Activated CD4-positive, alpha-beta T cell treated with anti-CD3 and anti-CD28 coated beads, Interleukin-2, amount 50 U/mL, for 1 hour (primary cell): ENCODE results near the gene DUSP2.

ENCODE experiments used
- DNase-seq: peaks from one replicate; pipeline ENCODE4 v3.0.0-alpha.2; 2020

The DUSP2 gene

DNA sequence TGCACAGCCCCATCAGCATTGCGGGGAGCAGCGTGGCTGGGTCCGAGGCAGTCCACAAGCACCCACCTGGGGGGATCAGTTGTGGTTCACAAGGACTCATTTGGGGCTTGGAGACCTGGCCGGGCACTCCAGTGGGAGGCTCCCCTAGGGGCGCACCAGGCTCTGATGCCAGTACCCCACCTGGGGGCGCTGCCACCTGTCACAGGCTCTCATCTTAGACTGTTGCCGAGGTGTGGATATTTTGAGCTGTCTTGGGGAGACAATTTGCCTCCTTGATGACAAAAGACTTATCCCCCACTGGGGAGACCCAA is 31.9 kb downstream of the DUSP2 start:
- no peak for DNase-seq

DNA sequence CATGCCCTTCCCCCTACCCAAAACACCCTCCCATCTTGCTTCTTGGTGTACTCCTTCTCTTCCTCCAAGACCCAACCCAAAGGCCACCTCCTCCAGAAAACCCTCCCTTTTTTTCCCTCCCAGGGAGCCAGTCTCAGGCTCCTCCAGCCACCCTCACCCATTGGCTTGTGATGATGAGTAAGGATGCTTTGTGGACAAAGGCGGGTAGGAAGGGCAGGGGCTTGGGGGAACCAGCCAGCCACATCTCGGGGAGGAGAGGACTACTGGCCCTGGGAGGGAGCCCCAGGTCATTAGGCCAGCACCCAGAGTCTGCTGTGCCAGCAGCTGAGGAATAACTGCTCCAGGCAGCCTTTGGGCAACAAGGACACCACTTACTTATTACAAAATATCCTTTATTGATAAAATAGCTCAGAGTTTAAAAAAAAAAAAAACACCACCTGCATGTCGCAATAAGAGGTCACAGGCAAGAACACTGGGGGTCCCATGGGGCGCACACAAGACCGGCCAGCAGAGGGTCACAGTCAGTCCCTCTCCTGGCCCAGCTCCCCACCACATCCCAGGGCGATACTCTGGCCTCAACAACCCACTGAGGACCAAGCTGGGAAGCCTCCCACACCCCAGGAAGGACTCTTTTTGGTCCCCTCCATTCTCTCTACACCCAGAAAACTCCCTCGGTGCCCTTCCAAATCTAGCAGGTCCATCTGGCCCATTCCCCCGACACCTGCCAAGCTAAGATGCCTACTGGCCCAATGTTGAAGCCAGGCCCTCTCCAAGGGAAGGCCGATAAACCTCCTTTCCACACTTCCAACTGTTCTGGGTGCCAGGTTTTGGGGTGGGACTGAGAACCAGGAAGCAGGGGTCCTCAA is 32.5 kb downstream of the DUSP2 start:
- DNase-seq = no peak

DNA sequence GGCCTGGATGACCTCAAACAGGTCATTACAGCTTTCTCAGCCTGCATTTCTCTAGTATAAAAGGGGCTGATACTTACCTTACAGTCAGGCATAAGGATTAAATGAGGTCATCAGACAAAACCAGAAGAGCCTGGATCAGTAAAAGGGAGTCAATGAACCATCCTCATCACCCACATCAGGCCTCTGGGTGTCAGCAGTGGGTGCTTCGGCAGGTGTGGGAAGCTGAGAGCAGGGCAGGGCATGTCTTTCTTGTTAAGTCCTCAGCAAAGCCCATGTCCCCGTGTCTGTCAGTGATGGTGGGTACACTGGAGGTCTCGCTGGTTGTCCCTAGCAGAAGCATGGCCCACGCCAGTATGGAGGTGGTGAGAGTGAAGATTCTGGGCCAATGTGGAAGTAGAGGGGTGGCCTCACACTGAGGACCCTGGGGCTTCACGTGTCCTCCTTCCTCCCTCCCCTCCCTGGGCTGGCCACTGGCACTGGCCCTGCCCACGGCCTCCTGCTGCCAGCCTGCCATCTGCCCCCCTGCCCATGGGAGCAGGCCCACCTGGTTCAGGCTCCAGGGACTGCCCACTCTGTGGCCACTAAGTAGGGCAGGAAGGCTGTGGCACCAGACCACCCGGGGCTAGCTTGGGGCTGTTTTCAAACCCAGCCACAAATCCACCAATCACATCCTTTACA is 33.3 kb downstream of the DUSP2 start:
- DNase-seq = no peak

DNA sequence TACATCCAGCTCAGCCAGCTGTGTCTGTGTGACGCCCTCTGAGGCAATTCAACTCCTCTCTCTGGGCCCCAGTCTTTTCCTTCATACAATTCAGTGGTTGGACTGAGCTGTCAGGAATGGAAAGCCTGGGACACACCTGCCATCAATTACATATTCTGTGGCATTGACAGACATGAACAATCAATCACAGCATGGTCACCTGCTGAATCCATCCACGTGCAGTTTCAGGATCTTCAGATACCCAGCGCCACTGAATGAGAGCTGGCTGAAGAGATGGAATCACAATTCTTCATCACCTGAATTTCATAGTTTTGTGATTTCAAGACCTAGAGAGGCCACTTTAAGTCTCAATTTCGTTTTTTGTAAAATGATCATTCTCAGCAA is 34.0 kb downstream of the DUSP2 start:
- DNase-seq = no peak

DNA sequence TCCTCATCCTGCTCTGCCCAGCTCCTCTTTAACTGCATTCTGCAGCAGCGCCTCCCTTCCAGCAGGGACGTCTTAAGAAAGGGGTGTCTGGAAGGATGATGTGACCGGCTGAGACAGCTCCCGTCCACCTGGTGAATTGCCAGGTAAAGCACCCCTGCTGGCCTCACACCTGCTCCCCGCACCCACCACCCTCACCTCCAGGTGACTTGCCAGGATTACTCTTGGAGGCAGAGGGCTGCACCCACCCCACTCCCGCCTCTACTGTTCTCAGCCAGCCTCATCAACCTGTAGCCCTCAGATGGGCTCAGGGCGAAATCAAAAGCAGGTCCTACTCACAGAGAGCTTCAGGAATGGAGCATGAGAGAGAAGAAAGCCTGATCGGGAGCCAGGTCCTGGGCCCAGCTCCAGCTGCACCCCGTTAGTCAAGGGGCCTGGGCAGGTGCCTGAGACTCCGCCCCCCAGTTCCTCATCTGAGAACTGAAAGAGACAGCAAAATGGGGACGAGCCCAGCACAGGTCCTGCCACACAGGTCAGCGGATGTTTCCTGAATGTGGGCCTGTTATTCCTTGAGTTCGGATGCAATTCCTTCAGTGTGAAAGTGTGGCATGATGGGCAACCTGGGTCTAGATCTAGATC is 34.5 kb downstream of the DUSP2 start:
- no peak for DNase-seq

DNA sequence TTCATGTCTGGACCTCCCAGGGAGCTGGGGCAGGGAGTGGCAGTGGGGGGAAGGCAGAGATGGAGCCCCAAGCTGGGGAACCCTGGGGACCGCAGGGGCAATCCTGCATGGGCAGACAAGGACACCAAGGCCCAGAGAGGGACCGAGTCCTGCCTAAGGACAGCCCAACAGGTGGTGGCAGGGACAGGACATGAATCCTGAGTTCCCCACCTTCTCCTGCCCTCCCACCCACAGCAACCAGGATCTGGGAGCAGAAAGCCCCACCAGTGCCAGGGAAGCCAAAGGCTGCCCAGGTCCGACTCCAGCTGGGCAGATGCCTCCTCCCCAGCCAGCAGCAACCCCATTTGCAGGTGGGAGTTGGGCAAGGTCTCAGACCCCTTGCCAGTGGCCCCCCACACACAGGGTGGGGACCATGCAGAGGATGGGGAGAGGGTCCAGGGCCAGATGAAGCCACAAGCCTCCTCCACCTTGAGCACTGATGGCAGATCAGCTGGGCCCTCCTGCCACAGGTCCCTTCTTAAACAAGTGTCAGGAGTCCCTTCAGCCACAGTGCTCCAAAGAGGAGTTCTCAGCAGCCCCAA is 35.2 kb downstream of the DUSP2 start:
- no peak for DNase-seq

DNA sequence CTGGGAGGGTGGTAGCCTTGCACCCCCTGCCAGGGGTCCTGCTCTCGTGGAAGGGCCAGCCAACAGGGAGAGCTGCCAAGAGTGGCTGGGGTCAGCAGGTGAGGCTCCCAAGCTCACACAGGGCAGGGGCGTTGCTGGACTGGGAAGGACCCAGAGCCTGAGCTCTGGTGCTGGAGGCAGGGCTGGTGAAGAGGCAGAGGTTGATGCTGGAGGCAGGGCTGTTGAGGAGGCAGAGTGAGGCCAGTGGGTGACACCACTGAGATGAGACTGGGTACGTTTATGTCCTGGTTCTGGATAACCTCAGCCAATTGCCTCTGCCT is 35.9 kb downstream of the DUSP2 start:
- no peak for DNase-seq

DNA sequence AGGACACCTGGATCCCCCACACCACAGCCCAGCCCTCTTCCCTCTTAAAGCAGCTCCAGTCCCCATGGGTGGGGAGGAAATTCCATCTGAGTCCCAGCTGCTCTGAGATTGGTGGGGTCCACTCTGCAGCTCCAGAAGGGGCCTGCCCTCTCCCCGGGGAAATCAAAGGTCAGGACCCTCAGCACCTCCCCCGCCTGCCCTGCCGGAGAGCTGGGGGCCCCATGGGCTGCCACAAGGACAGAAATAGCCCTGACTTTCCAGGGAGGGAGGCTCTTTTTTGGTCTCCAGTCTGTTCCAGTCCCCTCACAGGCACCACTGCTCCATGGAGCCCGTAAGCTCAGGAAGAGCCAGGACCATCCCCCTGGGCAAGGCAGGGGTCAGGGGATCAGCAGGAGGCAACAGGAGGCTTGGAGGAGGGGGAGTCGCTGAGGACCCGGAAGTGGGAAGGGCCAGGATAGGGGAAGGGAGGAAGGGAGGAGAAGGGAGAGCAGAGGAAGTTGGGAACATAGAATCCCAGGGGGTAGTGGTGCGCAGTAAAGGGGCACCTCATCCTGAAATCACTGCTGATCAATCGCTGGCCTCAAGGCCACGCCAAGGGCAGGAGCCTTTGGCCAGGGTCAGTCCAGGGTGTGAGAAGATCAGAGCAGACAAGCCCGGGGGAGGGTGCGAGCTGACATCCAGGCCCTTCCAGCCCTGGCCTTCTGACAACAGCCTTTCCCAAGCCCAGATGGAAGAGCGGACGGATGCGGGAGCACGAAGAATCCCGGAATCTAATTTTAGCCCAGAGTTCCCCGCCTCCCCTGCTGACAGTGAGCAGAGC is 36.5 kb downstream of the DUSP2 start:
- no peak for DNase-seq

DNA sequence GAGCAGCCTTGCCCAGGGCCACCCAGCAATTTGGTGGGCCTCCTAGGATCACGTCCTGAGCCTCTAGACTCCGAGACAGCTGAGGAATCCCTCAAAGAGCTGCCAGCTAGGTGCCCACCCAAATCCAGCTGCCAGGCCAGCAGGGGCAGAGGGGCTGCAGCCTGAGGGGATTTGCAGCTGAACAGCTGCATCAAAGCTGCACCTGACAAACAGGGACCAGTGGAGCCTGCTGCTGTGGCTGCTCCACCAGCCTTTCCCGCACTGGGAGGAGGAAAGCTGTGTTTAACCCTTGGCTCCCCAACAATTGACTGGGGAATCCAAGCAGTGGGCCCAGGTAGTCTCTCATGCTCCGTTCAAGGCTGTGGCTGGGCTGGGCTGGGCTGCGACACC is 37.1 kb downstream of the DUSP2 start:
- DNase-seq = no peak

DNA sequence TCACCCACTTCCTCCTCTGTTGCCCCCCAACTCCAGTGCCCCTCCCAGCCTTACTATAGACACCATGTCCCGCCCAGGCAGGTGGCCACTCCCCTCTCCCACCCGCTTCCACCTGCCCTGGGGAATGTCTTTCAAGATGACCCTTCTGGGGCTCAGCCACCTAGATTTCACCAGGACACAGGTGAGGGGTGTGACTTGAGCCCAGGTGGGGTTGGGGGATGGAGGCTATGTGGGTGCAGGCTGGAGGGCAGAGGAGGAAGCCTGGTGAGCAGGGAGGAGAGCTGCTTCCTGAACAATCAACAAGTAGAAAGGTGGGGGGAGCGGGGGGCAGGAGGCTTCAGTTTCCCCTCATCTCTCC is 37.6 kb downstream of the DUSP2 start:
- DNase-seq = no peak

DNA sequence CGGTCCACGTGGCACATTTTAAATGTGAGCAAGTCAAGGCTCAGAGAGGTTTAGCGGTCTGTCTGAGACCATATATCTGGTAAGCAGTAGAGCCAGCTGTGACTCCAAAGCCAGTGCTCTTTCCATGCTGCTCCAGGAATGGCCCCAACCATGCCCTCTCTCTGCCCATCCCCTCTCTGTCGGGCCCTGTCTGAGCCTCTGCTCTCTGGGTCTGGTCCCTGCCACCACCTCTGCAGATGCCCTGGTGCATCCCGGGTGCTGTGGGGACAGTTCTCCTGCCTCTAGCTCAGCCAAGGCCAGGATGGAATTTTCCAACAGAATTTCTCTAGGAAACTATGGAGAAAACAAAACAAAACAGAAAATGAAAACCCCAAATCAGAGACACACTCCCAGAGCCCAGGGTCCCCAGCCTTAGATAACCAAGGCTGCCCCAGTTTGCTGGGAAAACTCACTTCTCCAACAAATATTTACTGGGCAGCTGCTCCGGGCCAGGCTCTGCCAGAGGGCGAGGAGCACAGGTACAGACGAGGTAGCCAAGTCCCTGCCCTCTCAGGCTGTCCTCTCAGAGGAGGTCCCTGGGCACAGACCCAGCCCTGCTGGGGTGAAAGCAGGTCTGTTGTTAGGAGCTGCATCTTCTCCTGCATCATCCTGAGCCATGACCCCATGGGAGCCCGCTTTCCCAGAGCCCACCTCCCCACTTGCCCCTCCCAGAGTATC is 38.1 kb downstream of the DUSP2 start:
- DNase-seq = no peak

DNA sequence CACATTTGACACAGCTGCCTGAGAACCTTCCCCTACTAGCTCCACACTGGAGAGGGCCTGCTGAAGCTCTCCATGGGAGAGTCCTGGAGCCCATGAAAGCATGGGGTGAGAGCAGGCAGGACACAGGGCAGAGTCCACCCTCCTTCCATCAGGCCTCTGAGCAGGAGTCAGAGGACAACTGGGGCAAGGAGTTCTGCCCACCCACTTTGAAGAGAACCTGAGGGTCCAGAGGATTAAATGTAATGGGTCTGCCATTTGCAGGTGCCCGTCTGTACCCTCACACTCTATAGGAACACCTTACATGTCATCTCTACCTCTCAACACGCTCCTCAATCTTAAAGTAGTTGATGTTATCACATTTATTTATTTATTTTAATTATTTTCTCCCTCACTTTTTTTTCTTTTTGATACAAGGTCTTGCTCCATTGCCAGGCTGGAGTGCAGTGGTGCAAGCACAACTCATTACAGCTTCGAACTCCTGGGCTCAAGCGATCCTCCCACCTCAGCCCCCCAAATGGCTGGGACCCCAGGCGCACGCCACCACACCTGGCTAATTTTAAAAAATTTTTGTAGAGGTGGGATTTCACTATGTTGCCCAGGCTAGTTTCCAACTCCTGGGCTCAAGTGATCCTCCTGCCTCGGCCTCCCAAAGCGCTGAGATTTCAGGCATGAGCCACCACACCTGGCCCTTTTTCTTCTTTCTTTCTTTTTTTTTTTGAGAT is 39.1 kb downstream of the DUSP2 start:
- no peak for DNase-seq

DNA sequence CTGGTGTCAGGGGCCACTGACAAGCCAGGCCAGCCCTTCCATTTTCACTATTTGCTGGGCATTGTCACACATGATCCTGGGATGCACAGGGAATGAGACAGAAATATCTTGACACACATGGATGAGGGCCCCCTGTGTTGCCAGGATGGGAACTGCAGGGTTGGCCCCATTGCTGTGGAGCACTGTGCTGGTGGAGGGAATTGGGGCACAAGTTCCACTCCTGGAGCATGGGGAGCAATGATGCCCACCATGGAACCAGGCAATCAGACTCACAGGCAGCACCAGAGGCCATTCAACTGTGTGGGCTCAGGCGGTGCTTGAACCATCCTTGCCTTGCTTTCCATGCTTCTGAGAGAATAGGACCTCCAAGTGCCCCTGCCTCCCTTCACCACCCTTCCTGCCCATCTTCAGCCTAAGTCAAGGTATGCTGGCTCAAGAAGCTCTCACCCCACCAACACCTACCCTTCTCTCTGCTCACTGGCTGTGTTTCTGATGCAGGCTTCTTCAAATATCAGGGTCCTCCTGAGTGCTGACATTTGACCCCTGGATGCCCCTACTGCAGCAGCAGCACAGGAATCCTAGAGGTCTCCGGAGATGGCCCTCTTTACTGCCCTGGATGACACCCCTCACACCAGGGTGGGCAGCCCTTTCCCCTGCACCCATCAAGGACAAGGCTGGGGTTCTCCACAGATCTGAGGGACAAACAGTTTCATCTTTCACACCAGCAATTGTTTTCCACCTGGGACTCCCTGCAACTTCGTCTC is 39.9 kb downstream of the DUSP2 start:
- no peak for DNase-seq

DNA sequence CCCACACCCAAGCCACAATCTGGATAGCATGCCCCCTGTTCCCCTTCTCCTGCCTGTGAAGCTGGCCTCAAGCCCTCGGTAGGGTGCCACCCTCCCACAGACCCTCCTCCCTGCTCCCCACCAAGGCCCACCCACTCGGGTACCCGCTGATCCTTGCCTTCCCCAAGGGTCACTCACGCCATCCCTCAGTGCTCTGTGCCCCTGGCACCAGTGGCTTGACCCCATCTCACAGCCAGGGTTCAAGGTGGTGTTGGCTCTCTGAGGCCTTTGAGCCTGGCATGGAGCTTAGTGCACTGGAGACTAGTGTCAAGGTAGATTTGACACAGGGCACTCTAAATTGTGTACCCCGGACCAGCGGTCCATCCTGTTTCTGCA is 40.8 kb downstream of the DUSP2 start:
- DNase-seq = no peak

DNA sequence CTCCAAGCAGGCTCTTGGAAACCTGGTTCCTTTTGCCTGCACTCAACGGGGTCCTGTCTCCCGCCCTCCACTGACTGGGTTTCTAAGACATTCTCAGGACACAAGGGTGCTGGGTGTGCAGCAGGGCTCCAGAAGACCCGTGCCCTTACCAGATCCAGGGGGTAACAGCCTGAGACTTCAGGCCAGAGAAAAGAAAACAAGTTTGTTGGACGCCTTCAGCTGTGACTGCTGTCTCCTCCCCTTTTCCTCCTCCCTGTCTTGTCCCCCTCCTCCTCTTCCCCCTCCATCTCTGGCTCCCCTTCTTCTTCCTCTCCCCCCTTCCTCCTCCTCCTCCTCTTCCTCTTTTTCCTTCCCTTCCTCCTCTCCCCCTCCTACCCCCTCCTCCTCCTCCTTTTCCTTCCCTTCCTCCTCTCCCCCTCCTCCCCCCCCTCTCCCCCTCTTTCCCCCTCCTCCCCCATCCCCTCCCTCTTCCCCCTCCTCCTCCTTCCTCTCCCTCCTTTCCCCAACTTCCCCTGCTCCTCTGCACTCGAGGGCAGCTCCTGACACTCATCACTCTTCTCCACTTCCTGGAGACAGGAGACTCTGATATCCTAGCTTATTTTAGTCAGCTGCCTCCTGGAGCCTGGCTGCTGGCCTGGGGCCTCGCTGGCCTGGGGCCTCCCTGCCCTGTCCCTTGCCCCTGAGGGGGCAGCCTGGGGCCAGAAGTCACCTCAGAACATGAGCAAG is 41.3 kb downstream of the DUSP2 start:
- DNase-seq = no peak

DNA sequence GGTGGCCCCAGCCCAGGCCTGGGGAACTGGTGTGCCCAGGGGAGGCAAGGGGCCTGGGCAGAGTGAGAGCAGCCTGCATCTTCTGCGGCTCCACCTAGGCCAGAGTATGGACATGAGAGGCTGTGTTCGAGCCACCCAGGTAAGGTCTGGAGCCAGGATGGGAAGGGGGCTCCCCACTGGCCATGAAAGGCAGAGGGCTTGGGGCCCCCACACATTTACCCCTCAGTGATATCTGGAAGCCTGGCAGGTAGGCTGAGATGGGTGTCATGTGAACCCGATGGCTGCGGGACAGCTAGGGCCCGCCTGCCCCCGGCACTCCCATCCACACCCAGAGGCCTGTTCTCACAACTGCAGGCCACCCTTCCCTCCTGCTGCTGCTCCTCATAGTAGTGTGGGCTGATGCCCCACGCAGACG is 42.0 kb downstream of the DUSP2 start:
- DNase-seq = no peak

DNA sequence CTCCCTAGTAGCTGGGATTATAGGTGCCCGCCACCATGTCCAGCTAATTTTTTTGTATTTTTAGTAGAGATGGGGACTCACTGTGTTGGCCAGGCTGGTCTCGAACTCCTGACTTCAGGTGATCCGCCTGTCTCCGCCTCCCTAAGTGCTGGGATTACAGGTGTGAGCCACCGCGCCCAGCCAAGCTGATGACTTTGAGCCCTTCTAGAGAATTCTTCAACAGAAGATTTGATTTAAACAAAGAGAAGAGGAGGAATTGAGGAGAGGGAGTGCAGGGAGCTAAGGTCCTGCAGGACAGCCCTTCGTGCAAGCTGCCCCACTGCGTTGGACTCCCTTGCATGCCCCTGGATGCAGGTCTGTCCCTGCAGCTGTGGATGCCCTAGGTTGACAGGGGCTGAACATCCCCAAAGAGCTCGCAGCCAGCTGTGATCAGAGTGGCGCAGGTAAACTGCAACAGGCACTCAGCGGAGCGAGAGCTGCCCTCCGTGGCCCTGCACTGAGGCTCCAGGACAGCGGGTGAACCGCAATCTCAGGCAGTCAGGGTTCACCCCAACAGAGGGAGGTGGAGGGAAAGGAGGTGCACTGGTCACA is 42.5 kb downstream of the DUSP2 start:
- no peak for DNase-seq

DNA sequence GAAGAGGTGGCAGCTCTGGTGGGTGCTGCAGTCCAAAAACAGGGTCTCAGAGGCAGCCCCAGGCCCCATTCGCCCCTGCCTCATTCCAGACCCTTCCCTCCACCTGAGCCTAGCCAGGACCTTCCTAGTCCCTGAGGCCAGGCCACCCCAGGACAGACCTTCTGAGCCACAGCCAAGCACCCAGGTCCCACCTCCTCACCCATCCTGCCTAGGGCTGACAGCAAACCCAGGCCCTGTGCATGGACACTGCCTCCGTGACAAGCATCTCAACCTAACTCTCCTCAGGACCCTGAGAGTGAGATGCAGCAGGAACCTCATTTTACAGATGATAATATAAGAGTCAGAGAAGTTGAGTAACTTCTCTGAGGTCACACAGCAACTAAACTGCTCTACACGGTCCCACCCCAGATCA is 44.3 kb downstream of the DUSP2 start:
- no peak for DNase-seq

DNA sequence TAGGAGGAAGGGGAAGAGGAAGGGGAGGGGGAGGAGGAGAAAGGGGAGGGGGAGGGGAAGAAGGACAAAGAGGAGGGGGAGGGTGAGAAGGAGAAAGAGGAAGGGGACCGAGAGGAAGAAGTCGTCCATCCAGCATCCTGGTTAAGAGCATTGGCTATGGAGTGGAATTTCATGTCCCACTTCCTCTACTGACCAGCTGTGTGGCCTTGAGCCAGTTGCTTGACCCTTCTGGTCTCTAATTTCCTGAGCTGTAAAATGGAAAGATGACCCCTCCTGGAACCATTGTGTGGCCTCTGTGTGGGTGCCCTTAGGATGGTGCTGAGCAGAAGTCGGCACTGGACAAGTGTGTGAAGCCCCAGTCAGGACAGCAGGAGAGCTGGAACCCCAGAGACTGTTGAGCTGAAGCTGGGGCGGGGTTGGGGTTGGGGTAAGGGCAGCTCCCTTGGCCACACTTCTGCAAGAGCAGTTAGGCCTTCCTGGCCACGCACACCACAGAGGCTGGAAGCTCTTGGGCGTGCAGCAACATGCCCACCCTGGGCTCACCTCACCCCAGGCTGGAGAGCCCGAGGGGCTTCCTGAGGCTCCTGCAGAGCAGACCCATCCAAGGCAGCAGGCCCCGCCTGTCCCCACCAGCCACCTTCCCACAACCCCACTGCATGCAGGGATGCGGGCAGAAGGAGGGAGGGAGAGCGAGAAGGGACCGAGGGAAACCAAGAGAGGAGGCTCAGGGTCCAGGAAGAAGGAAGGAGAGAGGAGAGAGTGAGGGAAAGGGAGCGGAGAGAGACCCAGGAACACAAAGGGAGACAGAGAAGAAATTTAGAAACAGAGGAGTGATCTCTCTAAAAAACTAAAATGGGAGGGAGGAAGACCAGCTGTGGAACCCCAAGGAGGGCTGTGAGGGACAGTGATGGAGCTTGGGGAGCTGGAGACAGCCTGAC is 45.1 kb downstream of the DUSP2 start:
- no peak for DNase-seq
